OCI-LY7 (cell line): ENCODE data around the gene ACSL3. TPM values are rescaled to one million over a fixed set of nuclear protein-coding genes. Genes with fewer than 3 reads are reported as not detected.

Source experiments
- BruUV-seq: library from RNA; stranded (reverse); fragments of 400-500 nt; replicated peaks from 2 replicates; lab custom pipeline; 2021; lab: Mats Ljungman, UMichigan
- CTCF ChIA-PET: fragments of 300-600 bp; sonication (Branson Sonifier 250); formaldehyde crosslinking; loops from one replicate; lab custom pipeline; 2022; ENCODE audit warnings: antibody characterized with exemption; ENCODE audit not compliant: unreplicated experiment; lab: Charles Lee
- POLR2A ChIA-PET: fragments of 300-600 bp; sonication (Branson Sonifier 250); formaldehyde crosslinking; loops from one replicate; lab custom pipeline; 2022; ENCODE audit warnings: antibody characterized with exemption; lab: Charles Lee
- DNase-seq: peaks from one replicate; pipeline ENCODE4 v3.0.0-alpha.2; 2015; ENCODE audit warnings: low spot score
- H2AFZ ChIP-seq: fragments of 200-600 bp; sonication (generic), shearing (Covaris generic); 2 replicates; pipeline ENCODE4 v1.6.1; 2014; ENCODE audit warnings: mild to moderate bottlenecking, antibody characterized with exemption, low read length, moderate library complexity
- H3K27ac ChIP-seq: fragments of 200-600 bp; sonication (generic); 2 replicates; pipeline ENCODE4 v1.5.1; 2014; ENCODE audit warnings: mixed run types, low read depth, mild to moderate bottlenecking, moderate library complexity, low read length, inconsistent platforms; ENCODE audit not compliant: poor library complexity, severe bottlenecking
- H3K36me3 ChIP-seq: fragments of 200-600 bp; sonication (generic); 2 replicates; pipeline ENCODE4 v1.6.1; 2014; ENCODE audit warnings: mild to moderate bottlenecking, antibody characterized with exemption, low read length, moderate library complexity, mixed read lengths; ENCODE audit not compliant: insufficient read depth
- H3K4me1 ChIP-seq: fragments of 200-600 bp; sonication (generic); 2 replicates; pipeline ENCODE4 v1.5.1; 2014; ENCODE audit warnings: mild to moderate bottlenecking, low read length; ENCODE audit not compliant: insufficient read depth, poor library complexity, severe bottlenecking
- H3K4me2 ChIP-seq: fragments of 200-600 bp; sonication (generic); 2 replicates; pipeline ENCODE4 v1.6.1; 2014; ENCODE audit warnings: mild to moderate bottlenecking, low read length
- H3K4me3 ChIP-seq: fragments of 200-600 bp; sonication (generic); 2 replicates; pipeline ENCODE4 v1.5.1; 2014; ENCODE audit warnings: mild to moderate bottlenecking, low read depth, low read length; ENCODE audit not compliant: poor library complexity, severe bottlenecking
- H3K79me2 ChIP-seq: fragments of 200-600 bp; sonication (generic); 2 replicates; pipeline ENCODE4 v1.6.1; 2016; ENCODE audit warnings: low read depth, mild to moderate bottlenecking, low read length, moderate library complexity, mixed read lengths; ENCODE audit not compliant: insufficient read depth
- H3K9me2 ChIP-seq: fragments of 200-600 bp; sonication (generic); 2 replicates; pipeline ENCODE4 v1.6.1; 2016; ENCODE audit warnings: mild to moderate bottlenecking, low read length, mixed read lengths; ENCODE audit not compliant: insufficient read depth
- H3K9me3 ChIP-seq: fragments of 200-600 bp; sonication (generic); 2 replicates; pipeline ENCODE4 v1.6.1; 2014; ENCODE audit warnings: mild to moderate bottlenecking, mixed run types, low read length, mixed read lengths
- H4K20me1 ChIP-seq: fragments of 200-600 bp; sonication (generic); 2 replicates; pipeline ENCODE4 v1.6.1; 2014; ENCODE audit warnings: mild to moderate bottlenecking, antibody characterized with exemption, low read length, moderate library complexity, mixed read lengths; ENCODE audit not compliant: insufficient read depth
- CTCF ChIP-seq: fragments of 200-600 bp; sonication (generic); conservative IDR thresholded peaks from 2 replicates; pipeline ENCODE4 v1.5.1; 2014; ENCODE audit warnings: mild to moderate bottlenecking, antibody characterized with exemption, low read length, moderate library complexity, mixed read lengths
- EZH2phosphoT487 ChIP-seq: fragments of 200-600 bp; sonication (generic); IDR thresholded peaks from 2 replicates; pipeline ENCODE4 v1.6.1; 2018; ENCODE audit warnings: low read depth, borderline replicate concordance, mild to moderate bottlenecking, mixed run types, antibody characterized with exemption, low read length, moderate library complexity, mixed read lengths
- intact Hi-C: fragments of 100-400 bp; cut with micrococcal nuclease; formaldehyde crosslinking; loops from one replicate; pipeline ENCODE4 v1.10.0; 2022; ENCODE audit not compliant: unreplicated experiment
- total RNA-seq, 2 experiments: library from RNA; depleted of rRNA in 1 of 2; stranded (reverse); fragments of >200 nt in 1 of 2; shearing (Covaris generic) in 1 of 2; gene quantifications; 2 replicates each; pipeline ENCODE4 v1.2.3, GENCODE V29; 2014 to 2022

ACSL3 gene
- total RNA-seq, 2 experiments from 2014 or later: 62.6 to 83.2 TPM

DNA sequence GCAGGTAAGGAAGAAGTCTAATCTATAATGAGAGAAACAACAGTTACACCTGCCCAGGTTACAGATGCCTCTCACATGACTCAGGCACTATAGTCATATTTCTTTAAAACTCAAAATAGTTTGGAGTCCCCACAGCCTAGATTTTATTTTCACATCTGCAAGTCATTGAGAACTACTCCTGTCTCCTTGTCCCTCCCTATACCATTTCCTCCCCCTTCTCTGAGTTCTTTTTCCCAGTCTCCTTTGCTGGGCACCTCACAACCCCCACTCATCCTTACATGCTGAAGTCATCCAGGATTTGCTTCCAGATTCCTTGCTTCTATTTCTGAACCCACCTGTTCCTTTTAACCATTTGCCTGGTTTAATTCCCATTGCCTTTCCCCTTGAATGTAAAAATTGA lies 118.0 kb downstream of the ACSL3 start:
- Histone ChIP-seq H2AFZ (no peak overlapping the region), H3K79me2 (no peaks in the 10 kb centered on the region), H3K4me3 (no peak overlapping the region), H3K4me1 (peaks cover 9% of the 10 kb centered on the region), H3K36me3 (no peaks in the 10 kb centered on the region), H3K9me2 (no peaks in the 10 kb centered on the region), H3K4me2 (no peak overlapping the region), H3K27ac (no peak overlapping the region), H3K9me3 (no peaks in the 10 kb centered on the region), H4K20me1 (no peaks in the 10 kb centered on the region)
- POLR2A ChIA-PET: no interaction called here
- DNase-seq: no peak
- intact Hi-C loops: loop anchor here (10.0 kb wide), 1 partner anchor 626 kb away; the partner anchor contains the start of gene SCG2
- CTCF ChIA-PET: no interaction called here
- BruUV-seq: no TSS peak
- TF ChIP-seq CTCF: no peak
- TF ChIP-seq EZH2phosphoT487: no peak

DNA sequence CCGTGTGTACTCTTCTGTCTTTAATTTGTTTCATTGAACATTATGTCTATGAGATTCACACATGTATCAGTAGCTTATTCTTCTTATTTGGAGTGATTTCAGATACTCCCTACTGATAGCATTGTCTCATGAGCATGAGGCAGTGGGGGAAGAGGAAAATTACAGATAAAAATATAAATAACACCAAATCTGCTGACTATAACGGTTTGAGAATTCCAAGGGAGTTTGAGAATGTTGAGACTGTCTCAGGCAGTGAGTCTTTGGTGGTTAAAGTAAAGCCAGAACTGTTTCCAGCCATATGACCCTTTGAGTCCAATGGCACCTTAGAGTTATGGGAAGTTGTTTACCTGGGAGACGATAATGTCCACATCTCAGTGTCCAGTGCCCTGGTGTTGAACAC lies 118.6 kb downstream of the ACSL3 start:
- Histone ChIP-seq H4K20me1 (no peaks in the 10 kb centered on the region), H3K4me1 (peaks cover 9% of the 10 kb centered on the region), H3K79me2 (no peaks in the 10 kb centered on the region), H3K27ac (no peak overlapping the region), H3K36me3 (no peaks in the 10 kb centered on the region), H3K4me2 (no peak overlapping the region), H2AFZ (no peak overlapping the region), H3K9me3 (no peaks in the 10 kb centered on the region), H3K9me2 (no peaks in the 10 kb centered on the region), H3K4me3 (no peak overlapping the region)
- ChIA-PET CTCF (no interaction called here), POLR2A (no interaction called here)
- DNase-seq: no peak
- TF ChIP-seq CTCF (no peak), EZH2phosphoT487 (no peak)
- no TSS peak for BruUV-seq
- intact Hi-C loops: loop anchor here (10.0 kb wide), 1 partner anchor 625 kb away; the partner anchor contains the start of gene SCG2
